Peyer's patch (tissue), 4 donors: ENCODE results near the gene SERINC3.

Experiments
- CTCF ChIP-seq, 6 experiments: fragments of 450-650 bp in 4 of 6; fragments of 200-600 bp in 2 of 6; sonication (generic) in 1 of 6; IDR thresholded peaks; one replicate each; pipeline ENCODE4 v1.5.1; 2017 to 2019; ENCODE audit warnings: antibody characterized with exemption in 6 of 6, mild to moderate bottlenecking in 3 of 6, moderate library complexity in 1 of 6
- POLR2A ChIP-seq, 2 donors: fragments of 450-650 bp; IDR thresholded peaks; one replicate each; pipeline ENCODE4 v1.5.1; 2017; ENCODE audit warnings: antibody characterized with exemption in 2 of 2, mild to moderate bottlenecking in 2 of 2, moderate library complexity in 2 of 2

DNA sequence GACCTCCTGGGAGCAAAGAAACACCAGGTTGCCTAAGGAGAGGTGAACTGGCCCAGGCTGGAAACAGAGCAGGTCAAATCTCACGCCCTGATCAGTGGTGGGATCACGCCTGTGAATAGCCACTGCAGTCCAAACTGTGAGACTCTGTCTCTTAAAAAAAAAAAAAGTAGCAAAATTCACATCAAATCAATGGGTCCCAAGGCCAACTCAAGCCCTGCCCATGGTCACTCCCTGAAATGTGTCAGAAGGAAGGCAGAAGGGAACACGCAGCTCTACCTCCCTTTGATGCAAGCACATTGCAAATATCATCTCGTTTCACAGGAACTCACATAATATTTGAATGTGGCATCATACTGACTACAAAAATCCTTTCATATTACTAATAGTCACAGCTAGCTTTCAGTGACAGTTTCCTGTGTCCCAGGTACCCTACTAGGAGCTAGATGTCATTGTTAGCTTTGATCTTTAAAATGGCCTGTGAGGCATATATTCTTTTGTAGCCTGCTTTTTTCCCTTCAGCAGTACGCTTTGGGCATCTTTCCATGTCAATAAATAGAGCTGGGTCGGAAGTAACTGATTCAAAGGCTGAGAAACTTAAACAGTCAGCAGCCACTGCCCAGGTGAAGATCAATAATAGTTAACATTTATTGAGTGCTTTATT is 60.6 kb downstream of the SERINC3 start:
- TF ChIP-seq CTCF (IDR thresholded peaks at IDR 0.05) (no peak), POLR2A (IDR thresholded peaks at IDR 0.05) (no peak)
